HepG2 (cell line): ENCODE results near the gene SLC25A33. TPM values are rescaled to one million over a fixed set of nuclear protein-coding genes. Genes with fewer than 3 reads are reported as not detected.

Experiments
- ATAC-seq: fragments of 200-7000 bp; cut with Tn5 transposase; 3 replicates; pipeline ENCODE4 v1.9.1; 2020; ENCODE audit warnings: mild to moderate bottlenecking, moderate library complexity
- BruUV-seq: library from RNA; stranded (reverse); fragments of 400-500 nt; replicated peaks from 2 replicates; lab custom pipeline; 2021; lab: Mats Ljungman, UMichigan
- CTCF ChIA-PET: fragments of 300-600 bp; formaldehyde crosslinking; extraction: SDS; loops from one replicate; lab custom pipeline; 2021; ENCODE audit warnings: low total read pairs, inconsistent platforms, low intra/inter-chr PET ratio; lab: Yijun Ruan, JAX
- POLR2A ChIA-PET: fragments of 350-600 bp; sonication (Branson Sonifier 250); formaldehyde crosslinking; loops from one replicate; lab custom pipeline; 2020; ENCODE audit warnings: antibody characterized with exemption, inconsistent platforms; lab: Yijun Ruan, JAX
- DNase-seq: peaks from one replicate; pipeline ENCODE4 v3.0.0-alpha.2; 2015; ENCODE audit warnings: low spot score
- FAIRE-seq: peaks from 3 replicates; lab custom pipeline; 2011; peaks lifted over from hg19 to GRCh38; lab: Jason Lieb, UNC
- H2AFZ ChIP-seq: one replicate; pipeline ENCODE4 v1.6.1; 2011; ENCODE audit warnings: low read length, inconsistent platforms
- H3K27ac ChIP-seq: fragments of 300-600 bp; 3 replicates; pipeline ENCODE4 v1.8.0; 2011; ENCODE audit warnings: mixed run types, mild to moderate bottlenecking, mixed read lengths, low read length, inconsistent platforms; ENCODE audit not compliant: insufficient read depth; ENCODE audit errors: extremely low read length
- H3K27me3 ChIP-seq, 2 experiments: fragments of 200-600 bp in 1 of 2; 2 replicates in 1 of 2; 3 replicates in 1 of 2; pipeline versions ENCODE4 v1.6.0 to v1.8.0; 2011; ENCODE audit warnings: low read length in 2 of 2, mild to moderate bottlenecking in 2 of 2, moderate library complexity in 2 of 2, inconsistent platforms in 1 of 2; ENCODE audit not compliant: insufficient read depth in 2 of 2, control insufficient read depth in 1 of 2
- H3K36me3 ChIP-seq, 2 experiments: fragments of 200-600 bp in 1 of 2; replicated peaks in 1 of 2; 2 replicates in 1 of 2; 3 replicates in 1 of 2; pipeline versions ENCODE4 v1.5.1 to v1.8.0; 2011; ENCODE audit warnings: low read length in 2 of 2, inconsistent platforms in 1 of 2; ENCODE audit not compliant: insufficient read depth in 2 of 2, control insufficient read depth in 1 of 2
- H3K4me1 ChIP-seq: 2 replicates; pipeline ENCODE4 v1.5.1; 2012; ENCODE audit warnings: low read length, inconsistent platforms; ENCODE audit not compliant: insufficient read depth
- H3K4me2 ChIP-seq: 2 replicates; pipeline ENCODE4 v1.6.0; 2011; ENCODE audit warnings: low read depth, low read length, inconsistent platforms
- H3K4me3 ChIP-seq, 3 experiments: fragments of 200-600 bp in 1 of 3; sonication (generic), shearing (Covaris generic) in 1 of 3; replicated peaks in 1 of 3; 2 replicates each; pipeline ENCODE4 v1.5.1; 2011 to 2016; ENCODE audit warnings: low read length in 3 of 3, inconsistent platforms in 2 of 3, low read depth in 2 of 3, mild to moderate bottlenecking in 2 of 3, control low read depth in 1 of 3, mixed read lengths in 1 of 3; ENCODE audit not compliant: insufficient read depth in 1 of 3
- H3K79me2 ChIP-seq: one replicate; pipeline ENCODE4 v1.6.1; 2011; ENCODE audit warnings: low read length, inconsistent platforms; ENCODE audit not compliant: insufficient read depth
- H3K9ac ChIP-seq: 2 replicates; pipeline ENCODE4 v1.6.0; 2011; ENCODE audit warnings: mild to moderate bottlenecking, low read depth, low read length, inconsistent platforms; ENCODE audit not compliant: insufficient read depth
- H3K9me3 ChIP-seq: 2 replicates; pipeline ENCODE4 v1.5.1; 2012; ENCODE audit warnings: mild to moderate bottlenecking, low read length
- H4K20me1 ChIP-seq: 2 replicates; pipeline ENCODE4 v1.6.0; 2011; ENCODE audit warnings: inconsistent platforms, mild to moderate bottlenecking, low read length, moderate library complexity; ENCODE audit not compliant: insufficient read depth
- CCDC6 ChIP-seq: sonication (generic); formaldehyde crosslinking; IDR thresholded peaks from 2 replicates; pipeline ENCODE4 v1.8.1; 2022; ENCODE audit warnings: mild to moderate bottlenecking, missing genetic modification reagents, moderate library complexity
- KIAA2018 ChIP-seq: sonication (generic); formaldehyde crosslinking; IDR thresholded peaks from 2 replicates; pipeline ENCODE4 v1.5.0; 2020; ENCODE audit warnings: mild to moderate bottlenecking, missing genetic modification reagents, borderline replicate concordance
- MAZ ChIP-seq, 2 experiments: sonication (generic) in 1 of 2; formaldehyde crosslinking in 1 of 2; IDR thresholded peaks; 2 replicates each; pipeline versions ENCODE4 v1.5.0 to v1.6.1; 2012 to 2020; ENCODE audit warnings: low read depth in 2 of 2, mild to moderate bottlenecking in 2 of 2, borderline replicate concordance in 1 of 2, improper control_type of control experiment in 1 of 2, low read length in 1 of 2, missing genetic modification reagents in 1 of 2, moderate library complexity in 1 of 2
- ZNF660 ChIP-seq: sonication (generic); formaldehyde crosslinking; IDR thresholded peaks from 2 replicates; pipeline ENCODE4 v1.5.1; 2020; ENCODE audit warnings: mild to moderate bottlenecking, low read depth, missing genetic modification reagents, borderline replicate concordance
- ZNF674 ChIP-seq: sonication (generic); formaldehyde crosslinking; IDR thresholded peaks from 2 replicates; pipeline ENCODE4 v1.5.0; 2020; ENCODE audit warnings: low read depth, mild to moderate bottlenecking, missing genetic modification reagents
- ZSCAN31 ChIP-seq: sonication (generic); formaldehyde crosslinking; IDR thresholded peaks from 2 replicates; pipeline ENCODE4 v1.5.0; 2020; ENCODE audit warnings: low read depth, mild to moderate bottlenecking, missing genetic modification reagents
- WGBS: methylation state at CpG from one replicate; pipeline ENCODE4 v1.1.6; 2017; ENCODE audit warnings: low lambda C conversion rate; 5-methylcytosine and 5-hydroxymethylcytosine counted together
- in situ Hi-C: cut with HindIII; loops from 2 replicates; pipeline ENCODE4 v1.10.0; 2017; ENCODE audit warnings: low pct_unique_long_range_greater_than_20kb; ENCODE audit not compliant: extremely low pct_ligation_motif_present
- intact Hi-C: fragments of 100-400 bp; cut with micrococcal nuclease; formaldehyde crosslinking; loops from one replicate; pipeline ENCODE4 v1.10.0; 2022; ENCODE audit not compliant: unreplicated experiment
- polyA plus RNA-seq, 8 experiments: library from polyadenylated mRNA; depleted of rRNA in 3 of 8; stranded (reverse) in 7 of 8; unstranded in 1 of 8; fragments of >200 nt; fragmentation: Illumina TruSeq in 4 of 8; extraction: Trizol in 4 of 8; gene quantifications; 2 replicates each; pipeline versions ENCODE4 v1.2.1 to v1.2.3, GENCODE V29; 2011 to 2016; ENCODE audit warnings: low read depth in 4 of 8, missing spikeins in 1 of 8, mixed read lengths in 1 of 8; ENCODE audit not compliant: insufficient read depth in 1 of 8
- total RNA-seq, 5 experiments: library from RNA; depleted of rRNA; stranded (reverse); fragments of >200 nt; fragmentation: Illumina TruSeq; extraction: Trizol; gene quantifications; 2 replicates each; pipeline ENCODE4 v1.2.3, GENCODE V29; 2016; ENCODE audit warnings: low read depth in 1 of 5

Gene SLC25A33
- total and polyA plus RNA-seq, 2 of the 13 experiments (the other 11 are each of a cell fraction or from before 2014, with no cell fraction given), result 15.4 to 50.3 TPM

- Histone ChIP-seq H3K4me2 (no peak overlapping the region), H2AFZ (no peak overlapping the region), H3K4me1 (no peaks in the 10 kb centered on the region), H3K79me2 (no peaks in the 10 kb centered on the region), H3K9me3 (no peaks in the 10 kb centered on the region), H3K27me3 (no peaks in the 10 kb centered on the region), H3K27ac (no peak overlapping the region), H3K9ac (no peak overlapping the region), H4K20me1 (no peaks in the 10 kb centered on the region), H3K4me3 (no peak overlapping the region), H3K36me3 (peaks cover 28 to 47% of the 10 kb centered on the region in 2 experiments; a peak in 4 of 5 replicates)
- POLR2A ChIA-PET, result no interaction called here
- DNase-seq, result no peak
- intact Hi-C loops, result no loop called here
- TF ChIP-seq CCDC6 (CRISPR knock-in tag) (no peak), ZNF674 (CRISPR knock-in tag) (no peak), KIAA2018 (CRISPR knock-in tag) (no peak), ZSCAN31 (CRISPR knock-in tag) (no peak), MAZ (IDR thresholded peaks at IDR 0.05; ENCODE audit: borderline replicate concordance, low read depth, low read length) (no peak), MAZ (CRISPR knock-in tag; IDR thresholded peaks at IDR 0.05; ENCODE audit: low read depth) (no peak), ZNF660 (CRISPR knock-in tag) (no peak)
- no peak for ATAC-seq
- no TSS peak for BruUV-seq
- FAIRE-seq, result no peak
- no CpG with 5 or more reads among the region's 9 CpGs for WGBS
- CTCF ChIA-PET, result no interaction called here
- in situ Hi-C loops, result no loop called here
Observed at GRCh38 chr1:9602794-9603167, 63.5 kb downstream of the SLC25A33 start.
